Neural progenitor cell (in vitro differentiated cells): ENCODE results near the gene SRRM2. TPM values are rescaled to one million over a fixed set of nuclear protein-coding genes. Genes with fewer than 3 reads are reported as not detected.

Experiments used
- DNase-seq: peaks from one replicate; pipeline ENCODE4 v3.0.0-alpha.2; 2016; ENCODE audit warnings: low spot score
- H2AFZ ChIP-seq: fragments of 200-600 bp; sonication (generic); replicated peaks from 2 replicates; pipeline ENCODE4 v1.6.1; 2016; ENCODE audit warnings: antibody characterized with exemption
- H3F3A ChIP-seq: fragments of 200-600 bp; sonication (generic); 2 replicates; pipeline ENCODE4 v1.6.1; 2016; ENCODE audit warnings: antibody characterized with exemption, low read depth
- H3K27ac ChIP-seq: fragments of 200-600 bp; sonication (generic); 2 replicates; pipeline ENCODE4 v1.5.1; 2016; ENCODE audit warnings: mild to moderate bottlenecking
- H3K27me3 ChIP-seq: fragments of 200-600 bp; sonication (generic); 2 replicates; pipeline ENCODE4 v1.6.1; 2016; ENCODE audit warnings: mild to moderate bottlenecking, moderate library complexity
- H3K36me3 ChIP-seq: fragments of 200-600 bp; sonication (generic); 2 replicates; pipeline ENCODE4 v1.5.1; 2016
- H3K4me1 ChIP-seq: fragments of 200-600 bp; sonication (generic); 2 replicates; pipeline ENCODE4 v1.6.1; 2016; ENCODE audit warnings: mixed run types
- H3K4me2 ChIP-seq: fragments of 200-600 bp; sonication (generic); 2 replicates; pipeline ENCODE4 v1.6.1; 2016
- H3K4me3 ChIP-seq: fragments of 200-600 bp; sonication (generic); 2 replicates; pipeline ENCODE4 v1.5.1; 2016
- H3K79me2 ChIP-seq: fragments of 200-600 bp; sonication (generic); 2 replicates; pipeline ENCODE4 v1.6.1; 2016; ENCODE audit warnings: low read depth
- H3K9ac ChIP-seq: fragments of 200-600 bp; sonication (generic); 2 replicates; pipeline ENCODE4 v1.6.1; 2016
- H3K9me3 ChIP-seq: fragments of 200-600 bp; sonication (generic); 2 replicates; pipeline ENCODE4 v1.5.1; 2016; ENCODE audit warnings: low read depth
- H4K20me1 ChIP-seq: fragments of 200-600 bp; sonication (generic); 2 replicates; pipeline ENCODE4 v1.6.1; 2016; ENCODE audit warnings: low read depth
- H3K27ac Mint-ChIP-seq: 3 replicates; pipeline ENCODE4 v1.8.0; 2021; ENCODE audit warnings: mixed read lengths
- H3K27me3 Mint-ChIP-seq: 2 replicates; pipeline ENCODE4 v1.8.0; 2022; ENCODE audit warnings: low read depth, mild to moderate bottlenecking, inconsistent platforms, moderate library complexity, mixed read lengths; ENCODE audit not compliant: insufficient read depth
- H3K36me3 Mint-ChIP-seq: 3 replicates; pipeline ENCODE4 v1.8.0; 2021; ENCODE audit warnings: mixed read lengths
- H3K4me1 Mint-ChIP-seq: 3 replicates; pipeline ENCODE4 v1.8.0; 2021; ENCODE audit warnings: mixed read lengths
- H3K4me3 Mint-ChIP-seq: 3 replicates; pipeline ENCODE4 v1.8.0; 2021; ENCODE audit warnings: mild to moderate bottlenecking, moderate library complexity, mixed read lengths
- H3K9me3 Mint-ChIP-seq: 3 replicates; pipeline ENCODE4 v1.8.0; 2020; ENCODE audit warnings: mixed read lengths
- CTCF ChIP-seq: fragments of 200-600 bp; sonication (generic); IDR thresholded peaks from 2 replicates; pipeline ENCODE4 v1.5.1; 2017; ENCODE audit warnings: antibody characterized with exemption, mild to moderate bottlenecking
- EZH2 ChIP-seq: fragments of 200-600 bp; sonication (generic); IDR thresholded peaks from 2 replicates; pipeline ENCODE4 v1.6.1; 2017; ENCODE audit warnings: antibody characterized with exemption, mild to moderate bottlenecking, moderate library complexity
- EZH2phosphoT487 ChIP-seq: fragments of 200-600 bp; sonication (generic); IDR thresholded peaks from 2 replicates; pipeline ENCODE4 v1.6.1; 2017; ENCODE audit warnings: antibody characterized with exemption
- total RNA-seq: library from RNA; depleted of rRNA; stranded (reverse); fragments of >200 nt; gene quantifications from 2 replicates; pipeline ENCODE4 v1.2.3, GENCODE V29; 2015; ENCODE audit warnings: low replicate concordance

The SRRM2 gene
- total RNA-seq, 1 donor from 2014 or later: 82.3 TPM

DNA sequence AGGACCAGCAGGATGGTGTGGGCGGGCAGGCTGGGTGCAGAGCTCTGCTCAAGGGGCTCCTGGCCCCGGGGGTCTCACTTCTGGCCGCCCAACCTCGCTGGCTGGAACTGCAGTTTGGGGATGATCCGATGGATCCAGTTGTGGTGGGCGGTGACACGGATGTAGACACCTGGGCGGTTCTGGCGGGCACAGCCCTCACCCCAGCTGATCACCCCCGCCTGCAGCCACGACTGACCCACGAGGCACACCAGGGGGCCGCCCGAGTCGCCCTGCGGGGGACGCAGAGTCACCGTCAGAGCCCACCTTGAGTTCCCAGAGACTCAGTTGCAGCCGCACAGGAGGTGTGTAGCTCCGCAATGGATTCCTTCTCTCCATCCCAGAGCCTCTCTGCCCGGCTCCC, 39.9 kb upstream of the SRRM2 start:
- Histone ChIP-seq H3K4me3 (no peak overlapping the region), H3F3A (peaks cover 4% of the 10 kb centered on the region), H3K9me3 (no peaks in the 10 kb centered on the region), H3K36me3 (no peaks in the 10 kb centered on the region), H3K9ac (no peak overlapping the region), H3K27ac (no peak overlapping the region), H3K4me1 (no peaks in the 10 kb centered on the region), H4K20me1 (peaks cover 27% of the 10 kb centered on the region), H3K27me3 (peaks cover 15% of the 10 kb centered on the region), H3K79me2 (no peaks in the 10 kb centered on the region), H2AFZ (no peak overlapping the region), H3K4me2 (no peak overlapping the region)
- peaks cover 9% of the 10 kb centered on the region for H3K27me3 Mint-ChIP-seq
- no peak overlapping the region for H3K4me3 Mint-ChIP-seq
- H3K27ac Mint-ChIP-seq: peak overlapping the region; percentile 66
- no peak for DNase-seq
- TF ChIP-seq CTCF: no peak
- H3K4me1 Mint-ChIP-seq: no peaks in the 10 kb centered on the region
- no peaks in the 10 kb centered on the region for H3K9me3 Mint-ChIP-seq
- H3K36me3 Mint-ChIP-seq: no peaks in the 10 kb centered on the region

DNA sequence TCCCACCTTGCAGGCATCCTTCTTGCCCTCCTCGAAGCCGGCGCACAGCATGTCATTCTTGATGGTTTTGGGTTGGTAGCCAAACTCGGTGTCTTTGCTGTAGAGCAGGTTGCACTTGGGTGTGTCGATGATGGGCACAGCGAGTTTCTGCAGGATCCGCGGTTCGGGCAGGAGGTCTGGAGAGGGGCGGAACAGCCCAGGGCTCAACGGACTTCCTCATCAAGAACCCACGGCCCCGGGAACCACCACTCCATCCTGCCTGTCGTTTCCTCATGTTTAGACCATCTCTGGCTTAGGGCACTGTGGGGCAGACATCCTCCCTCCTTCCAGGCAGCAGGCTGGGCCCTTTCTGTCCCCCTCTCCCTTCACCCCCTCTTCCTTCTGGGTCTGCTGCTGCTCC, 38.9 kb upstream of the SRRM2 start:
- Histone ChIP-seq H3K9ac (no peak overlapping the region), H3K4me1 (no peaks in the 10 kb centered on the region), H4K20me1 (peaks cover 27% of the 10 kb centered on the region), H3K4me3 (no peak overlapping the region), H3K27ac (no peak overlapping the region), H3K4me2 (no peak overlapping the region), H3K36me3 (no peaks in the 10 kb centered on the region), H3K27me3 (peaks cover 15% of the 10 kb centered on the region), H2AFZ (no peak overlapping the region), H3K79me2 (no peaks in the 10 kb centered on the region), H3F3A (peaks cover 4% of the 10 kb centered on the region), H3K9me3 (no peaks in the 10 kb centered on the region)
- no peak overlapping the region for H3K27ac Mint-ChIP-seq
- no peaks in the 10 kb centered on the region for H3K36me3 Mint-ChIP-seq
- no peak for TF ChIP-seq CTCF
- TF ChIP-seq EZH2phosphoT487: no peak
- no peak for TF ChIP-seq EZH2
- H3K27me3 Mint-ChIP-seq: peaks cover 10% of the 10 kb centered on the region
- no peak for DNase-seq
- peaks cover 2% of the 10 kb centered on the region for H3K4me1 Mint-ChIP-seq
- H3K4me3 Mint-ChIP-seq: no peak overlapping the region
- no peaks in the 10 kb centered on the region for H3K9me3 Mint-ChIP-seq

- H3K4me3 ChIP-seq: no peak overlapping the region
- H3K9ac ChIP-seq: no peak overlapping the region
- Mint-ChIP-seq H3K4me1 (peaks cover 2% of the 10 kb centered on the region), H3K9me3 (no peaks in the 10 kb centered on the region), H3K4me3 (no peak overlapping the region), H3K36me3 (no peaks in the 10 kb centered on the region), H3K27ac (no peak overlapping the region), H3K27me3 (peaks cover 11% of the 10 kb centered on the region)
- peaks cover 27% of the 10 kb centered on the region for H4K20me1 ChIP-seq
- no peaks in the 10 kb centered on the region for H3K4me1 ChIP-seq
- H3K36me3 ChIP-seq: no peaks in the 10 kb centered on the region
- no peak for TF ChIP-seq EZH2
- no peak for TF ChIP-seq CTCF
- TF ChIP-seq EZH2phosphoT487: no peak
- no peak for DNase-seq
- no peak overlapping the region for H3K4me2 ChIP-seq
- H3K9me3 ChIP-seq: no peaks in the 10 kb centered on the region
- no peak overlapping the region for H3K27ac ChIP-seq
- no peaks in the 10 kb centered on the region for H3K79me2 ChIP-seq
- H3F3A ChIP-seq: peaks cover 4% of the 10 kb centered on the region
- H2AFZ ChIP-seq: no peak overlapping the region
- H3K27me3 ChIP-seq: peaks cover 15% of the 10 kb centered on the region
These were observed 38.3 kb upstream of the SRRM2 start for GRCh38 chr16:2713985-2714774.
